DMS 273 treated with DMSO at 0.1 percent for 48 hours (cell line): ENCODE measurements around the gene PRKCA.

Source experiments
- DNase-seq: peaks from one replicate; lab custom pipeline; 2025; lab: John Stamatoyannopoulos, UW

PRKCA gene

DNA sequence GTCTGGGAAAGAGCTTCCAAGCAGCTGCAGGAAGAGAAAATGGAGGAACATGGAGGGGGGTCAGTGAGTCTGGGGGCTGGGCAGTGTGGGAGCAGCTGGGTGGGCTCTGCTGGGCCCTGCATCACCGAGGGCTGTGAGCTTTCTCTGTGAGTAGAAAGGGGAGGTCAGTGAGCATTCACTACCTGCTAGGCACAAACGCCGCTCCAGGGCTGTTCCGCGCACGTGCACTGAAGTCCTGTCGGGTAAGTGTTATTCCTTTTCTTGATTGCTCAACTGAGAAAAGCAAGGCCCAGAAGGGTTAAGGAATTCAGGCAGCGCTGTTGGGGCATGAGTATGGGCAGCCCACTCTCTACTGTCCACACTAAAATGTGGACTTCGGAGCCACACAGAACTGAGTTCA lies 537.2 kb downstream of the PRKCA start:
- no peak for DNase-seq

DNA sequence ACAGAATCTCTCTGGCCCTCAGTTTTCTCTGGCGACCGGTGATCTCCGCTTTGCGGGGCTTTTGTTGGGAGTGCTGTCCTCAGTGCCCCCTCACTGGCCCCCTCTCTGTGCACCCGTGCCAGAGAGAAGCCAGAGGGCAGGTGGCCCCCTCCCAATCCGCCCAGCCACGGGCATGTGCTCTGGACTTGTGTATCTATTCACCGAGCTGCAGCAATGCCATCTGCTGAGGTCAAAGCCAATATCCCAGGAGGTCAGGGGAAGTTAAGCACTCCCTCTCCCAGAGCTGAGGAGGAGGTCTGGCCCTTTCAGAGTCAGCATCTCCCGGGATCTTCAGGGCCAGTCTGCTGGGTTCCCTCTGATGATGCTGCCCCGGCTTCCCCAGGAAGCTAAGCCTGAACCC lies 537.6 kb downstream of the PRKCA start:
- no peak for DNase-seq

DNA sequence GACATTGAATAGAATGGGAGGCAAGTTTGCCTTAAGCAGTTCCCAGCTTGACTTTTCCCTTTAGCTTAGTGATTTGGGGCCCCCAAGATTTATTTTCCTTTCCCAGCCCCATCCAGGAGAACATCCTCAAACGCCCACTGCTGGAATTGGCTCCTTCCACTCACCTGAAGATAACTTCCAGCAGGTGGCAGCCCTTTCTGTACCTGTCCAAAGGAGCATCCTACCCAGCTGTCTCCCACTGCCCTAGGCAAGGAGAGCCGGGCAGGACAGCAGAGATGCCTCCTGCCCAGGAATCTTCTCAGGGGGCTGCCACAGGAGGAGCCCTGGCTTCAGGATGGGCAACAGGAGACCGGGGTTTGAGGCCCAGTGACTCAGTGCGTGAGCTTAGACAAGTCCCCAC lies 538.9 kb downstream of the PRKCA start:
- DNase-seq = no peak

DNA sequence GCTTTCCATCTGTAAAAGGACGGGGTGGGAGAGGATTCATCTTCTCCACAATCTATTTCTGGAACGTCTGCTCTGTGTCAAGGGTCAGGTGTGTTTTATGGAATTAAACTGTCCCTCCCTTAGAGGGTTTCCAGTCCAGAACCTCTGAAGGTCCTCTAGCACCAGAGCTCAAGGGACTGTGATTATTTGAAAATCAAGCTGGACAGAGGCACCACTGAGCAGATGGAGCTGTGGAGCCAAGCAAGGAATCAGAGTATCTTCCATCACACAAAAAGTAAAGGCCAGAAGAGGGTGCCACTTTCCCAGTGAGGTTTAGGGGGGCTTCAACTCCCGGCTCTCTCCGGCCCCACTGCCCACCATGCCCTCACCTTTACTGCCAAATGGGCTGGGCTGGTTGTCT lies 539.3 kb downstream of the PRKCA start:
- no peak for DNase-seq

DNA sequence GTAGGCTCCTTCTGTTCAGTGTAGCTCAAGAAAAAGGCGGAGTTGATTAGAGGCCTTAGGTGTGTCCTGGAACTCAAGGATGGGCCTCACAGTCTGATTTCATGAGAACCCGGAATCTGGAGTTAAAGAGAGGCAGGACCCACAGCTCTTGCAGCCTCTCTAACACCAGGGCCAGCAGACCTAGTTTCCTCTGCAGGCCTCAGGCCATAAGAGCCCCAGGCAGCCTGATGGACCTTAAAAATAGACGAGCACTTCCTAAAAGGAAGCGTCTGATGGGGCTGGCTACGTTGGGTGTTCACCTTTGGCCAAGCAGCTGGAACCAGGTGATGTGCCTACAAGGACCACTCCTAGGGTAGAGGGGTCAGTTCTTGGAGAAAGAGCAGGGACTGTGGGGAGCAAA lies 540.1 kb downstream of the PRKCA start:
- no peak for DNase-seq

DNA sequence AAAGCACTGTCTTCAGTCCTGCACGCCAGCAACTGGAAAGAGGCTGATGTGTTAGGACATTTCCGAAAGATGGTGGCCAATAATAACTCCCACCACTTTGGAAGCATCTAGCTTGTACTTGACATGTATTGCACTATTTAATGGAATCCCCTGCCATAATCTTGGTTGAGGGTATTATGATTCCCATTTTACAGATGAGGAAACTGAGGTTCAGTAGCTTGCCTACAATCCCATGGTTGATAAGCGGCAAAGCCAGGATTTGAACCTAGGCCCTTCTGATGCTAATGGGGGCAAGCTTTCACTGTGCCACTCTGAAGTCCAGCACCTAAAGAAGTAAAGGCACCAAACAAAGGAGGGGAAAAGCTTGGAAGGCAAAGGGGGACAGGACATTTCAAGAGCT lies 540.5 kb downstream of the PRKCA start:
- DNase-seq = no peak

DNA sequence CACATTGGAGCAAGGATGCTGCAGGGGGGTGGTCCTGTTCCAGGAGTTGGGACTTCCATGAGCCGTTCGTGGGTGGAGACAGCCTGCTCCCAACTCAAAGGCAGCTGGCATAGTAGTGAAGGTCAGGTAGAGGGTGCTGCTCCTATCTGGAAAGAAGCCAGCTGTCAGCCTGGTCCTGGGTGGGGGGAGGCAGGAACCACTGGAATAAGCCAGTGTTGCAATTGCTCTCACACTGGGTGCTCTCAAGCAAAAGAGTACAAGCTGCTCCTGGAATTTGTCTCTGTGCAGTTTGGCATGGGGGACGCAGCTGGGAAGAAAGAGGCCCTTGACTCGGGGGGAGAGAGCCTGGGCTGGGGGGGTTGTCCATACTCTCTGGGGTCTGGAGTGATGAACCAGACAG lies 541.2 kb downstream of the PRKCA start:
- no peak for DNase-seq

DNA sequence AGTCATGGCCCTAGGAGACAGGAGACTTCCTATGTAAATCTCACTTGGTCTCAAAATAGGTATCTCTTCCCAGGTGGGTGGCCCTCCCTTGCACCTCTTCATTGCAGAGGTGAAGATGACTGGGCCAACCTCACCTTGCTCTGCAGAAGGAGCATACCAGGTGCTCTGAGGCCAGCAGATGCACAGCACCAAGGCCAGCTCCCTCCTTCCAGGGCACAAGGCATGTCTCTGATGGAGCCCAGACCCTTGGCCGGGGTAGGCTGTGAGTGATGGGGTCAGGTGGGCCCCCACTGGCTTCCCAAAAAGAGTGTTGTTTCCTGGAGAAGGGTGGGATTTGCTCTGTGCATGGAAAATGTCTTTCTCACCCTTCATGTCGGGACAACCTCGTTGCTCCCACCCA lies 545.3 kb downstream of the PRKCA start:
- no peak for DNase-seq

DNA sequence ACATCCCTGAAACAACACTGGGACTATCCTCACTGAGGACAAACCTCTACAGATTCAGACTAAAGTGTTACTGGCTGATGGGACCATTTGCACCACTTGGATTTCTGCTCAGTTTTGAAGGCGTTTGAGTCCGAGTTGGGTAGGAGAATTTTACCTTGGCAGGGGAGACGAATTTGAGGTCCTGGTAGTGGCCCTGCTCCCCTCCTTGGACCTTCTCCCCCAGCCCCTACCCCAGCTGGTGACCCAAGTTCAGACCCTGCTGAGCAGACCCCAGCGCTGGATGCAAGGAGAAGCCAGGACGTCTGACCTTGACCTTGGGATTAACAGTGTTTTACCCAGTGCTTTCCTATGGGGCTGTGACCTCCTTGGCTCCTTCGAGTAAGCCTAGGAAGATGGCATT lies 546.1 kb downstream of the PRKCA start:
- DNase-seq = no peak

DNA sequence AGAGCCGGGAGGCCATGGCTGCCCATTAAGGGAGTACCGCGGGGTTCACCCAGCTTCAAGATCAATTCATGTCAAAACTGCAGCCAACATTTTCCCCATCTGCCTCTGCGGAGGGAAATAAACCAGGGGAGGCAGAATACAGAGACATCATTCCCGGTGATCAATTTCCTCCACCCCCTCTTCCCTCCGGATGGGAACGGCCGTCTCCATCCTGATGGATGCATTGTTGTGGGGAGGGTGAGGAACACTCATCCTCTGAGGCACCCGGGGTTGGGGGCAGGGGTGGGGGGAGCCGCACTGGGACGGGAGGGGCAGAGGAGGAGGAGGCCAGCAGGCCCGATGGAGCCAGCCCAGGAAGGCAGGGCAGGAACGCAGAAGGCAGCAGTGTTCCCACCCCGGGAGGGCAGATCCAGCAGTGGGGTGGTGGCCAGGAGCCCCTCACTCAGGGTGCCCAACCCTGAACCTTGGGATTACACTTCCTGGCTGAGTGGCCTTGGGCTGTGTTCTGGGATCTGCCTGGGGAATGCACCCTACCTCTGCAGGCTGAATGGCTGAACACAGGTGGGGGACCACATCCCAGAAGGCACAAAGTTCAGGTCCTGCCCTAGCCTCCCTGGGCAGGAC lies 546.7 kb downstream of the PRKCA start:
- no peak for DNase-seq

DNA sequence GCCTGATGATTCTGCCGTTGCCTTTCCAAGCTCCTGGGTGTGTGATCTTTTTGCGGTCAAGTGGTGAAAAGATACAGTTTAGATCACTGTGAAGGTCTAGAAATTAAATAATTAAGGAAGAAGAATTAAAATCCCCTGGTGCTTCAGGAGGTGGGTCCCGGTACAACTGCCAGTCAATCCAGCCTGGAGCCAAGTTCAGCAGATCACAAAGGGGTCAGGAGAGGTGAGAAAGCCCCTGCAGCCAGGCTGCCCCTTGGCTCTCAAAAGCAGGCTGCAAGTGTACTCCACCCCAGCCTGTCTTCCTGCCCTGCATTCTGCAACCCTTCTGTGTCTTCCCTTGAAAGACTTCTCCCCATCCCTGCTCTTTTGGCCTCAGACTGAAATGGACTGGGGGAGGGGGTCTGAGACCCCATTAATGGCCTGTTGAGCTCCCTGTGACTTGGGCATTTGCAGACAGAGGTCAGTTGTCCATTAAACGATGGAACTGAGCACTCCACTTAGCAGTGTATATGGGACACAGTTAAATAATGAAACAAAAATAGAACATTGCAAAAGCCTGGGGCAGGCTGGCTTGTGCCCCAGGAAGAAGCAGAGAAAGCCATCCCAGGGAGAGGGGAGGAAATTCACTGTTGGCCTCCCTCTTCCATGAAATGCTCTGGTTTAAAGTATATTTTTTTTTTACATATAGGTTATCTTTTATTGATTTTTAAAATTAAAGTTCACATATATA lies 547.6 kb downstream of the PRKCA start:
- no peak for DNase-seq

DNA sequence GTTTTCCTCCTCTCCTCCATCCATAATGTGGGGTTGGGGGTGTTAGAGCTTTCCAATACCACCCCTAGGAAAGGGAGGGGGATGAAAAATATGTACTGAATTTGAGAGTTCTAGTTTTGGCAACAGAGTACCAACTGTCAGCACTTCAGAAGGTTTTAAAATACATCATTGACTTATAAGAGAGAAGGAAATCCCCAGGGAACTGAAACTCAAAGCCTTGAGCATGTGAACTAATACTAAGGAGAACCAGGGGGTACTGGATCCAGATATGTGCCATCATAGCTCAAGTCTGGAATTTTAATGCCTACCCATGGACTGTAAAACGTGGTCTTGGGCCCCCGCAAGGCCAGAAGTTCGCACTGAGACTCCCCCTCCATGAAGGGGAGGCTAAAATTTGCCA lies 548.3 kb downstream of the PRKCA start:
- DNase-seq = no peak

DNA sequence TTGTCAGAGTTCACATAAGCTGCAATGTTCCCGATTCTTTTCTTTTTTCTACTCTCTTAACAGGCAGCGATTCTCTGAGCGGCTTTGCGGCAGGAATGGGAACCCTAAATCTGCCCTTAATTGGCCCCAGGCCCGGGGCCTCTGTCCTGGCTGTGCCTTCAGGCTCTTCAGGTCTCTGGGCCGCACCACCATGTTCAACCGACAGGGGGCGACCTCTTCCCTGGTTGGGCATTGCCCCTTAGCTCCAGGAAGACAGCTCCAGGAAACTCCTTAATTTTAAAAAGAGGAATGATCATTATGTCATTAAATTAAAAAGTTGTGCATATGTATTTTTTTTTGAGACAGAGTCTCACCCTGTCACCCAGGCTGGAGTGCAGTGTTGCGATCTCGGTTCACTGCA lies 552.8 kb downstream of the PRKCA start:
- DNase-seq = no peak

DNA sequence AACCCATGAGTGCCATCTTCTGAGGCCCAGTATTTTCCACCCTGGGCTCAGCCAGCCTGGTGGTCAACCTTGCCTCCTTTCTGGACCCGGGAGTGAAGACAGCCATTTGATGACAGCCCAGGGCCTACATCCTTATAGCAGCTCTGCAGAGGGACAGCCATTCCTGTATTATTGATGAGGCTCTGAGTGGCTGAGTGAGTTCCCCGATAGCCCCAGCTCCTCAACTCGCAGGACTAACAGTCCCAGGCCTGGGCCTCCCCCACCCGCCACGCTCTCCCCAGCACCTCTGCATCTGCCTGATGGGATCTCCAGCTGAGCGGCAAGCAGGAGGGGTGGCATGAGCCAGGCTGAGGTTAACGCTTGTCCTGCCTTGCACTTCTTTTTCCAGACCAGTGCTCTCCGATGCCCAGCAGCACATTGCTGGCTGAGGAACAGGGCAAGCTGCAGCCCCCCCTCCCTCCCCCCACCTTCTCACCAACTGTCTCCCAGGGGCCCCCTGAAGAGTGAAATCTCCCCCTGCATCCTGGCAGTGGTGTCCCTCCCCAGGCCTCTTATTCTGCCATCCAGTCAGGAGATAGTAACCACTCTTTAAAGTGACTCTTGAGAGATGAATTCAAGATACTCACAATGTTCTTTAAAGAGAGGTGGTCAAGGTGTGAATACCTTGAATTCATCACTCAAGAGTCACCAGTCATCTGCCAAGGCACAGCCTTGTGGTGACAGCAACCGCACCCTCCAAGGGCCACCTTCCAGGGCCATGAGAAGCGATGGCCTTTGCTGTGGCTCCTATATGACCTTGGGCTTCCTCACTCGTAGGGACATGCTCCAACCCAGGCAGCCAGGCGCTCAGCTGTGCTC lies 556.0 kb downstream of the PRKCA start:
- DNase-seq = no peak

DNA sequence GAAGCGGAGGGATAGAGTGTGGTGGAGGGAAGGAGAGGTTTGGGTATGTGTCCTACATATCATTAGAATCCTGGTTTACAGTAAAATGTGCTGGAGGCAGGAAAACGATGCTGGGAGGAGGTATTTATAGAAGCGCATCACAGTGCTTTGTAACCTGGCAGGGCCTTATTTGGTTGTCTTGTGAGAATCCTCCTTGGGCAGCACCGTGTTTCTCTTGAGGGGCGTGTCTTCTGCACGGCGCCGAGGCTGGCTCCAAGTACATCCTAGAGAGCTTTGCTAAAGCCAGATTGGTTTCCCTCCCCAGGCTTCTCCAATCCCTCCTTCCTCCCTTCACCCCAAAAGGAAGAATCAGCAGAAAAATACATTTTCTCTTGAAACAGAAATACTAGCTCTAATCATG lies 556.9 kb downstream of the PRKCA start:
- no peak for DNase-seq

DNA sequence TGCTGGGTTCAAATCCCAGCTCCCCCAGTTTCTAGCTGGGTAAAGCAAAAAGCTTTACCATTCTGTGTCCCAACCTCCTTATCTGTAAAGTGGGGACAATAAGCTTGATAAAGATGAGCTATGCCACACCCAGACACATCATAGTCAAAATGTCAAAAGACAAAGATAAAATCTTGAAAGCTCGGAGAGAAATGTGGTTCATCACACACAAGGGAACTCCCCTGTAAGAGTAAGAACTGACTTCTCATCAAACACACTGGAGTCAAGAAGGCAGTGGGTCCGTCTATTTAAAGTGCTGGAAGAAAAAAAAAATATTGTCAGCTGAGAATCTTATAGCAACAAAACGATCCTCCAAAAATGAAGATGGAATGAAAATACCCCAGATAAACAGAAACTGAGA lies 557.8 kb downstream of the PRKCA start:
- DNase-seq = no peak
